T-helper 1 cell treated with Interleukin-12 subunit alpha and Interleukin-12 subunit beta and Interleukin-4 antibody, amounts not matched to agents 30 μg/mL and 1 μg/mL, for 36 hours (primary cell): ENCODE measurements around the gene ADAM19.
"Not testable (repeated sequence)": the region's sequence is repeated elsewhere in the genome, so short reads cannot be mapped to it uniquely, and the experiment has no call there.

ENCODE experiments used
- H3K27ac Mint-ChIP-seq: one replicate; pipeline ENCODE4 v1.8.0; 2021; ENCODE audit warnings: mild to moderate bottlenecking, mixed read lengths
- H3K27me3 Mint-ChIP-seq: one replicate; pipeline ENCODE4 v1.8.0; 2021; ENCODE audit warnings: low read depth, mixed read lengths
- H3K36me3 Mint-ChIP-seq: one replicate; pipeline ENCODE4 v1.8.0; 2021; ENCODE audit warnings: low read depth, mixed read lengths
- H3K4me1 Mint-ChIP-seq: one replicate; pipeline ENCODE4 v1.8.0; 2021; ENCODE audit warnings: low read depth, mixed read lengths
- H3K4me3 Mint-ChIP-seq: one replicate; pipeline ENCODE4 v1.8.0; 2021; ENCODE audit warnings: mild to moderate bottlenecking, moderate library complexity, mixed read lengths
- H3K9me3 Mint-ChIP-seq: one replicate; pipeline ENCODE4 v1.8.0; 2021; ENCODE audit warnings: mixed read lengths

Gene ADAM19

DNA sequence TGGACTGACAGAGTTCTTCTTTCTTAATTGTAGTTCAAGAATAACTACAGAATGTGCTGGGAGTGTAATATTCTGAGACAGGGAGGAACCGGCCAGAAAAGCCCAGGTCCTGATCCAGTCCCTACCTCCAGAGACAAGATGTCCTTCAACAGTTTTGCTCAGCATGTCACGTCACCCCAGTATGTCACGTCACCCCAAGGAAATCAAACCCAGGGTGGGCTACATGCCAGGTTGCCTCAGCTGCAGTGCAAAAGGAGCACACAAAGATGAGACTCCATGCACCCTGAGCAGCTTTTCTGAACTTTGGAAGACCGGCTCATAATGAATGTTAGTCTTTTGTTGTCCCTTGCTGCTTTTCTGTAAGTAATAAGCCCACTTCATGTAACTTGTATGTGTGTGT, 141.5 kb downstream of the ADAM19 start:
- Mint-ChIP-seq H3K4me1 (peaks cover 2% of the 10 kb centered on the region), H3K27ac (no peak overlapping the region)

DNA sequence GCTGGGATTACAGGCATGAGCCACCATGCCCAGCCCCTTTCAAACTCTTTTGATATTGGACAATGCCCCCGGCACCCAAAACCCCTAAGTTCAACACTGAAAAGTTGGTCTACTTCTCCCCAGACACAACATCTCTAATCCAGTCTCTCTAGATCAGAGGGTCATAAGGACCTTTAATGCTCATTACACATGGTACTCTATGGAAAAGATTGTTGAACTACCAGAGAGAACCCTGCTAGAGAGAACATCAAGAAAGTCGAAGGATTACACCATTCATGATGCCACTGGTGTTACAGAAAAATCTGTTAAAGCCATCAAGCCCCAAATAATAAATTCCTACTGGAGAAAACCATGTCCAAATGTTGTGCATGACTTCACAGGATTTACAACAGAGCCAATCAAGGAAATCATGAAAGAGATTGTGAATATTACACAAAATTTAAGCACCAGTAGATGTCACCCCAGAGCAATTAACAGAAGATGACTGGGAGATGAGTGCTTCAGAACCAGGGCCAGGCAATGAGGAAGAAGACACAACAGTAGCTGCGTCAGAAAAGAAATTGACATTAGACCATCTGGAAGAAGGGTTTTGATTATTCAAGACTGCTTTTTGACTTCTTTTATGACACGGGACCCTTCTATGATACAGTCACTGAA, 143.9 kb downstream of the ADAM19 start:
- H3K27ac Mint-ChIP-seq = no peak overlapping the region
- H3K9me3 Mint-ChIP-seq = no peaks in the 10 kb centered on the region
- peaks cover 2% of the 10 kb centered on the region for H3K36me3 Mint-ChIP-seq
- H3K4me1 Mint-ChIP-seq = peaks cover 2% of the 10 kb centered on the region
- peaks cover 28% of the 10 kb centered on the region for H3K27me3 Mint-ChIP-seq
- H3K4me3 Mint-ChIP-seq = no peak overlapping the region

More for the DNA sequence above, 141.5 kb downstream of the ADAM19 start:
- Mint-ChIP-seq H3K27me3 (peaks cover 11% of the 10 kb centered on the region), H3K36me3 (peaks cover 2% of the 10 kb centered on the region), H3K4me3 (no peak overlapping the region), H3K9me3 (no peaks in the 10 kb centered on the region)

- not testable (repeated sequence) for H3K4me3 Mint-ChIP-seq, H3K9me3 Mint-ChIP-seq, H3K27ac Mint-ChIP-seq, H3K36me3 Mint-ChIP-seq, H3K4me1 Mint-ChIP-seq
- H3K27me3 Mint-ChIP-seq = peaks cover 37% of the 10 kb centered on the region
Observed at GRCh38 chr5:157429920-157430319, 145.7 kb downstream of the ADAM19 start.
